HEK293T (cell line): ENCODE measurements around the gene UBE2D1.

Experiments
- CTCF ChIA-PET: fragments of 350-600 bp; formaldehyde crosslinking; extraction: SDS; loops from one replicate; lab custom pipeline; 2021; ENCODE audit warnings: antibody characterized with exemption, inconsistent platforms; lab: Yijun Ruan, JAX
- POLR2A ChIA-PET: fragments of 350-600 bp; formaldehyde crosslinking; extraction: SDS; loops from one replicate; lab custom pipeline; 2020; ENCODE audit warnings: antibody characterized with exemption, inconsistent platforms; lab: Yijun Ruan, JAX
- DNase-seq: peaks from one replicate; pipeline ENCODE4 v3.0.0; 2012; ENCODE audit warnings: mixed read lengths; ENCODE audit errors: extremely low spot score
- ARNT ChIP-seq: fragments of 450-650 bp; IDR thresholded peaks from 2 replicates; pipeline ENCODE4 v1.6.1; 2017; ENCODE audit warnings: mild to moderate bottlenecking
- BHLHE40 ChIP-seq: fragments of 450-650 bp; IDR thresholded peaks from 2 replicates; pipeline ENCODE4 v1.6.1; 2016; ENCODE audit warnings: mild to moderate bottlenecking, moderate library complexity, borderline replicate concordance
- CTBP1 ChIP-seq: fragments of 450-650 bp; IDR thresholded peaks from 2 replicates; pipeline ENCODE4 v1.6.1; 2016; ENCODE audit warnings: borderline replicate concordance
- ELF4 ChIP-seq: fragments of 450-650 bp; IDR thresholded peaks from 2 replicates; pipeline ENCODE4 v1.6.1; 2017; ENCODE audit warnings: antibody characterized with exemption
- FOXA1 ChIP-seq: fragments of 450-650 bp; IDR thresholded peaks from 2 replicates; pipeline ENCODE4 v1.6.1; 2016; ENCODE audit warnings: mild to moderate bottlenecking
- FOXK2 ChIP-seq: fragments of 450-650 bp; IDR thresholded peaks from 2 replicates; pipeline ENCODE4 v1.6.1; 2016; ENCODE audit warnings: mild to moderate bottlenecking
- FOXM1 ChIP-seq: fragments of 450-650 bp; IDR thresholded peaks from 2 replicates; pipeline ENCODE4 v1.6.1; 2017; ENCODE audit warnings: mild to moderate bottlenecking, borderline replicate concordance
- HDGF ChIP-seq: fragments of 450-650 bp; IDR thresholded peaks from 2 replicates; pipeline ENCODE4 v1.6.1; 2017; ENCODE audit warnings: antibody characterized with exemption, borderline replicate concordance
- L3MBTL2 ChIP-seq: fragments of 450-650 bp; conservative IDR thresholded peaks from 2 replicates; pipeline ENCODE4 v1.6.1; 2016; ENCODE audit warnings: mild to moderate bottlenecking
- LEF1 ChIP-seq: fragments of 450-650 bp; IDR thresholded peaks from 2 replicates; pipeline ENCODE4 v1.6.1; 2017; ENCODE audit warnings: mild to moderate bottlenecking, borderline replicate concordance
- NFRKB ChIP-seq: fragments of 450-650 bp; IDR thresholded peaks from 2 replicates; pipeline ENCODE4 v1.6.1; 2016; ENCODE audit warnings: mild to moderate bottlenecking, moderate library complexity
- SP1 ChIP-seq: fragments of 450-650 bp; IDR thresholded peaks from 2 replicates; pipeline ENCODE4 v1.6.1; 2017
- SUZ12 ChIP-seq: fragments of 450-650 bp; IDR thresholded peaks from 2 replicates; pipeline ENCODE4 v1.6.1; 2016; ENCODE audit warnings: mild to moderate bottlenecking
- TARDBP ChIP-seq: fragments of 450-650 bp; IDR thresholded peaks from 2 replicates; pipeline ENCODE4 v1.6.1; 2016
- ZNF384 ChIP-seq: fragments of 450-650 bp; IDR thresholded peaks from 2 replicates; pipeline ENCODE4 v1.6.1; 2016
- TF ChIP-seq, protein P1 (sequence below): fragments of 450-650 bp; IDR thresholded peaks from 2 replicates; pipeline ENCODE4 v1.6.1; 2016

Gene UBE2D1

GRCh38 chr10:58362027-58362789 lies 27.4 kb downstream of the UBE2D1 start:
- no peak for DNase-seq
- TF ChIP-seq LEF1 = no peak
- no peak for TF ChIP-seq CTBP1
- TF ChIP-seq ZNF384 = no peak
- no peak for TF ChIP-seq FOXK2
- CTCF ChIA-PET = no interaction called here
- POLR2A ChIA-PET = no interaction called here

DNA sequence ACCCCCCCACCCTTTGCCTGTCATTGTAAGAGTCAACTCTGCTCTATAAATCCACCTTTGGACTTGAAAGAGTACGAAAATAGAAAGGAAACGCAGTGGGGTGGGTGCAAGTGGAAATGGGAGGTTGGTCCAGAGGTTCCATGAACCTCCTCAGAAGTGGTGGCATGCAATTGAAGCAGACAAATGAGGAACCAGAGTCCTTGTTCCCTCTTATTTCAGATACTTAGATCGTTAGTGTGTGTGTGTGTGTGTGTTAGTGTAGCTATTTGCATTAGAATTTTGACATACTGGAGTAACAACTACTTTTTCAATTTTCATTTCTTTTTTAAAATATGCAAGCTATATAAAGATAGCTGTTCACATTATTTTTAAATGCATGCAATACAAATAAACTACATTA lies 32.3 kb downstream of the UBE2D1 start:
- no peak for TF ChIP-seq L3MBTL2
- TF ChIP-seq FOXA1 = no peak
- TF ChIP-seq ARNT = no peak
- TF ChIP-seq FOXK2 = no peak
- ChIA-PET POLR2A (no interaction called here), CTCF (interaction anchor here (0.6 to 1.1 kb wide), 2 partner anchors 11 to 81 kb away, joined by 3 read pairs; no protein-coding TSS in a partner anchor)
- no peak for DNase-seq

- TF ChIP-seq CTBP1 (no peak), LEF1 (no peak), NFRKB (no peak), L3MBTL2 (no peak)
- POLR2A ChIA-PET = interaction anchor here (0.7 to 1.3 kb wide), 3 partner anchors 13 to 102 kb away, joined by 3 to 4 read pairs (median 3); partner anchors contain the start of genes CISD1 and TFAM
Observed at GRCh38 chr10:58371473-58371872, 36.7 kb downstream of the UBE2D1 start.

DNA sequence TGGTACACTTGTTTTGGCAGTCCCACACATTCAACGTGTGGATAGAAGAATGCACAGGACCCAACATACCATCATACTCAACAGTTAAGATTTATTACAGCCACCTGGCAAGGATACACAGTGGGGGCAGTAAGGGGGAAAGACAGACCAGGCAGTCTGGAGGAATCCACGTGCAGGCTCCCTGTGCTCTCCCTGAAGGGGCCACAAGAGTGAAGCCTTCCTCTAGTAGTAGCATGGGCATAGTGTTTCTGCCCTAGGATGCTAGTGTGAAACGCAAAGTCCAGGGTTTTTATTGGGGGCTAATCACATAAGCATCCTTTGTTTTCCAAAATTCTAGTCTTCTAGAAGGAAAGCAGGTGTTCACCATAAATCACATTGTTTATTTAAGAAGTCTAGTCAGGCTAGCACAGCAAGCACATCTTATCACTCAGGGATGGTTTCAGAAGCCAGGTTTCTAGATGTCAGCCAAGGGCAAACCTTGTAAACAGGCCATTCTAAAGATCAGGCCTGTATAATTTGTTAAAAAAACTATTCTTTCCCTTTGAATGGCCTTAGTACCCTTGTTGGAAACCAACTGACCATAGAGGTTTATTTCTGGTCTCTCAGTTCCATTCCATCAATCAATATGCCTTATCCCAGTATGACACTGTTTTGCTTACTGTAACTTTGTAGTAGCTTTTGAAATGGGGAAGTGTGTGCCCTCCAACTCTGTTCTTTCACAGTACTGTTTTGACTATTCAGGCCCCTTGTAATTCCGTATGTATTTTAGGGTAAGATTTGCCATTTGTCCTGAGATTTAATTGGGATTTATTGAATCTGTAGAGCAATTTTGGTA lies 38.0 kb downstream of the UBE2D1 start:
- ChIA-PET CTCF (no interaction called here), POLR2A (interaction anchor here (0.9 kb wide), 1 partner anchor 12 kb away, joined by 3 read pairs; no protein-coding TSS in a partner anchor)
- DNase-seq = no peak
- TF ChIP-seq CTBP1 (no peak), SUZ12 (no peak), ELF4 (no peak), FOXM1 (no peak), FOXK2 (no peak), ZNF384 (no peak), HDGF (no peak), TARDBP (no peak), ARNT (no peak), BHLHE40 (no peak), SP1 (no peak), NFRKB (no peak), L3MBTL2 (no peak), LEF1 (no peak), FOXA1 (no peak)
- TF ChIP-seq, protein P1, sequence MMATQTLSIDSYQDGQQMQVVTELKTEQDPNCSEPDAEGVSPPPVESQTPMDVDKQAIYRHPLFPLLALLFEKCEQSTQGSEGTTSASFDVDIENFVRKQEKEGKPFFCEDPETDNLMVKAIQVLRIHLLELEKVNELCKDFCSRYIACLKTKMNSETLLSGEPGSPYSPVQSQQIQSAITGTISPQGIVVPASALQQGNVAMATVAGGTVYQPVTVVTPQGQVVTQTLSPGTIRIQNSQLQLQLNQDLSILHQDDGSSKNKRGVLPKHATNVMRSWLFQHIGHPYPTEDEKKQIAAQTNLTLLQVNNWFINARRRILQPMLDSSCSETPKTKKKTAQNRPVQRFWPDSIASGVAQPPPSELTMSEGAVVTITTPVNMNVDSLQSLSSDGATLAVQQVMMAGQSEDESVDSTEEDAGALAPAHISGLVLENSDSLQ = no peak

More at GRCh38 chr10:58371473-58371872, 36.7 kb downstream of the UBE2D1 start:
- DNase-seq = no peak
- CTCF ChIA-PET = interaction anchor here (0.6 kb wide), 1 partner anchor 61 kb away, joined by 6 read pairs; no protein-coding TSS in a partner anchor

- no peak for DNase-seq
- ChIA-PET POLR2A (interaction anchor here (0.9 kb wide), 1 partner anchor 11 kb away, joined by 3 read pairs; no protein-coding TSS in a partner anchor), CTCF (no interaction called here)
- TF ChIP-seq NFRKB = no peak
- no peak for TF ChIP-seq SP1
- TF ChIP-seq L3MBTL2 = no peak
- TF ChIP-seq ELF4 = no peak
- TF ChIP-seq, protein P1 = no peak
- TF ChIP-seq TARDBP = no peak
- no peak for TF ChIP-seq FOXM1
- TF ChIP-seq FOXA1 = no peak
- no peak for TF ChIP-seq BHLHE40
- no peak for TF ChIP-seq SUZ12
Observed at GRCh38 chr10:58373442-58373827, 38.6 kb downstream of the UBE2D1 start.

DNA sequence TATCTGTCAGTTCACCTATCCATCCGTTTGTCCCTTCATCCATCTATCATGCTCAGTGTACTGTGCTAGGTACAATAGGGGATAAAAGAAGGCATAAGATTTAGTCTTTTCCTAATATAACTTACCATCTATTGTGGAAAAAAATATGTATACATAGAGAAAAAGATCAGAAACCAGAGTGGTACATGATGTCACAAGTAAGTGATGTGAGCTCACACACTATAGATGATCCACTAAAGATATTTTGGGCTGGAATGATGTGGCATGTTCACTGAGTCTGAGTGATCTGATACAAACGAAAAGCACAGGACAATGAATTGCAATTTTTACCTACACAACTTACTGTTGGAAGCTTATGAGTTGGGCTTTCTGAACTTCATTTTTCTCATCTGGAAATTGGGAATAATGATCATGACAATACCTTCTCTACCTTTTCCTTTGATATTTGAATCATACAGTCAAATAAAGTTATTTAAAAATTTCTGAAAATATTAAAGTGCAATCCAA lies 47.7 kb downstream of the UBE2D1 start:
- no peak for TF ChIP-seq SP1
- no peak for TF ChIP-seq LEF1
- TF ChIP-seq FOXK2 = no peak
- TF ChIP-seq SUZ12 = no peak
- TF ChIP-seq ZNF384 = no peak
- TF ChIP-seq NFRKB = no peak
- TF ChIP-seq ELF4 = no peak
- no peak for TF ChIP-seq L3MBTL2
- no peak for TF ChIP-seq ARNT
- TF ChIP-seq FOXA1 = no peak
- TF ChIP-seq HDGF = no peak
- TF ChIP-seq TARDBP = no peak
- TF ChIP-seq, protein P1 = no peak
- TF ChIP-seq BHLHE40 = no peak
- TF ChIP-seq FOXM1 = no peak
- no peak for TF ChIP-seq CTBP1
- ChIA-PET CTCF (no interaction called here), POLR2A (no interaction called here)
- DNase-seq = no peak
